ENCODE data around the gene IGLL1.

GRCh38 chr22:23553924-23554870 is 25.9 kb downstream of the IGLL1 start:
- TF ChIP-seq POLR2AphosphoS5 (IDR thresholded peaks at IDR 0.05), result no peak
- TF ChIP-seq, protein P1, sequence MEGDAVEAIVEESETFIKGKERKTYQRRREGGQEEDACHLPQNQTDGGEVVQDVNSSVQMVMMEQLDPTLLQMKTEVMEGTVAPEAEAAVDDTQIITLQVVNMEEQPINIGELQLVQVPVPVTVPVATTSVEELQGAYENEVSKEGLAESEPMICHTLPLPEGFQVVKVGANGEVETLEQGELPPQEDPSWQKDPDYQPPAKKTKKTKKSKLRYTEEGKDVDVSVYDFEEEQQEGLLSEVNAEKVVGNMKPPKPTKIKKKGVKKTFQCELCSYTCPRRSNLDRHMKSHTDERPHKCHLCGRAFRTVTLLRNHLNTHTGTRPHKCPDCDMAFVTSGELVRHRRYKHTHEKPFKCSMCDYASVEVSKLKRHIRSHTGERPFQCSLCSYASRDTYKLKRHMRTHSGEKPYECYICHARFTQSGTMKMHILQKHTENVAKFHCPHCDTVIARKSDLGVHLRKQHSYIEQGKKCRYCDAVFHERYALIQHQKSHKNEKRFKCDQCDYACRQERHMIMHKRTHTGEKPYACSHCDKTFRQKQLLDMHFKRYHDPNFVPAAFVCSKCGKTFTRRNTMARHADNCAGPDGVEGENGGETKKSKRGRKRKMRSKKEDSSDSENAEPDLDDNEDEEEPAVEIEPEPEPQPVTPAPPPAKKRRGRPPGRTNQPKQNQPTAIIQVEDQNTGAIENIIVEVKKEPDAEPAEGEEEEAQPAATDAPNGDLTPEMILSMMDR (IDR thresholded peaks at IDR 0.05 in 8 of 11, conservative IDR thresholded peaks at IDR 0.05 in 3 of 11), result no peak

Measured in spleen (tissue), 7 donors.